ENCODE data around the gene PHLPP1. TPM values are rescaled to one million over a fixed set of nuclear protein-coding genes. Genes with fewer than 3 reads are reported as not detected.

Gene PHLPP1
- total and polyA plus RNA-seq, 2 of the 13 experiments (the other 11 are each of a cell fraction or from before 2014, with no cell fraction given), result 9.8 to 18.5 TPM

DNA sequence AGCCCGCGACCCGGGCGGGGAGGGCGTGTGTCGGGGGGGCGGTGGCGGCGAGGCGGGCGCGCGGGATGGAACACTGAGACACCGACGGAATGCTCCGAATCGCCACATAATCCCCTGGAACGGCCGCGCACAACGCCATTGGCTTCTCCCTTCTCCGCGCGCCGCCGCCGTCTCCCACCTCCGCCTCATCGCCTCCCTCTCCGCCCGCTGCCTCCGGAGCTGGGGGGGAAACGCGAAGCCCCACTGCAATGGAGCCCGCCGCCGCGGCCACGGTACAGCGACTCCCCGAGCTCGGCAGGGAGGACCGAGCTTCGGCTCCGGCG lies at the start of gene PHLPP1 (continued):
- TF ChIP-seq, protein P1, sequence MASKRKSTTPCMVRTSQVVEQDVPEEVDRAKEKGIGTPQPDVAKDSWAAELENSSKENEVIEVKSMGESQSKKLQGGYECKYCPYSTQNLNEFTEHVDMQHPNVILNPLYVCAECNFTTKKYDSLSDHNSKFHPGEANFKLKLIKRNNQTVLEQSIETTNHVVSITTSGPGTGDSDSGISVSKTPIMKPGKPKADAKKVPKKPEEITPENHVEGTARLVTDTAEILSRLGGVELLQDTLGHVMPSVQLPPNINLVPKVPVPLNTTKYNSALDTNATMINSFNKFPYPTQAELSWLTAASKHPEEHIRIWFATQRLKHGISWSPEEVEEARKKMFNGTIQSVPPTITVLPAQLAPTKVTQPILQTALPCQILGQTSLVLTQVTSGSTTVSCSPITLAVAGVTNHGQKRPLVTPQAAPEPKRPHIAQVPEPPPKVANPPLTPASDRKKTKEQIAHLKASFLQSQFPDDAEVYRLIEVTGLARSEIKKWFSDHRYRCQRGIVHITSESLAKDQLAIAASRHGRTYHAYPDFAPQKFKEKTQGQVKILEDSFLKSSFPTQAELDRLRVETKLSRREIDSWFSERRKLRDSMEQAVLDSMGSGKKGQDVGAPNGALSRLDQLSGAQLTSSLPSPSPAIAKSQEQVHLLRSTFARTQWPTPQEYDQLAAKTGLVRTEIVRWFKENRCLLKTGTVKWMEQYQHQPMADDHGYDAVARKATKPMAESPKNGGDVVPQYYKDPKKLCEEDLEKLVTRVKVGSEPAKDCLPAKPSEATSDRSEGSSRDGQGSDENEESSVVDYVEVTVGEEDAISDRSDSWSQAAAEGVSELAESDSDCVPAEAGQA (IDR thresholded peaks at IDR 0.05; ENCODE audit: low read depth), result no peak
- TF ChIP-seq, protein P1 (CRISPR knock-in tag; IDR thresholded peaks at IDR 0.05; ENCODE audit: borderline replicate concordance), result no peak

DNA sequence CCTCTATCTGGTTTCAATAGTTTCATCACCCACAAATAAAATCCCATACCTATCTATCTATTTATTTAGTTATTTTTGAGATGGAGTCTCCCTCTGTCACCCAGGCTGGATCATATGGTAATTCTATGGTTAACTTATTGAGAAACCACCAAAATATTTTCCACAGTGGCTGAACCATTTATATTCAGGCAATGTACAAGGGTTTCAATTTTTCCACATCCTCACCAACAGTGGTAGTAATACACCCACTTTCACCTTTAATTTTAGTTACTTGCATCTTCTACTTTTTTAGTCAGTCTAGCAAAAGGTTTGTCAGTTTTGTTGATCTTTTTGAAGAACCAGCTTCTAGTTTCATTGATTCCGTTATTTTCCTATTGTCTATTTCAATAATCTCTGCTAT lies 46.1 kb upstream of the PHLPP1 start:
- FAIRE-seq, result no peak
- ATAC-seq, result no peak
- no TSS peak for BruUV-seq (replicated peaks)
- in situ Hi-C loops (cut with HindIII; ENCODE audit: extremely low pct_ligation_motif_present, low pct_unique_long_range_greater_than_20kb), result no loop called here
- Histone ChIP-seq H2AFZ (ENCODE audit: low read length) (no peak overlapping the region), H3K79me2 (ENCODE audit: insufficient read depth, low read length) (no peaks in the 10 kb centered on the region), H3K27me3 (ENCODE audit: control insufficient read depth in 1 of 2, insufficient read depth in 2 of 2, low read length in 2 of 2) (no peaks in the 10 kb centered on the region), H3K36me3 (replicated peaks in 1 of 2; ENCODE audit: control insufficient read depth in 1 of 2, insufficient read depth in 2 of 2, low read length in 2 of 2) (no peaks in the 10 kb centered on the region), H3K9ac (ENCODE audit: insufficient read depth, low read depth, low read length) (no peak overlapping the region), H3K4me2 (ENCODE audit: low read depth, low read length) (no peak overlapping the region), H3K4me1 (ENCODE audit: insufficient read depth, low read length) (peaks cover 9% of the 10 kb centered on the region; the same call in 1 of the 2 replicates), H3K27ac (ENCODE audit: extremely low read length, insufficient read depth, low read length) (no peak overlapping the region), H3K9me3 (ENCODE audit: low read length) (no peaks in the 10 kb centered on the region), H4K20me1 (ENCODE audit: insufficient read depth, low read length) (no peaks in the 10 kb centered on the region), H3K4me3 (replicated peaks in 1 of 3; ENCODE audit: insufficient read depth in 1 of 3, low read depth in 2 of 3, low read length in 3 of 3) (no peak overlapping the region)
- intact Hi-C loops (cut with micrococcal nuclease; ENCODE audit: unreplicated experiment), result no loop called here
- DNase-seq (ENCODE audit: low spot score), result no peak
- ChIA-PET CTCF (ENCODE audit: low intra/inter-chr PET ratio, low total read pairs) (no interaction called here), POLR2A (no interaction called here)
- 80% methylated on average over 1 of the region's 1 CpG for WGBS (ENCODE audit: low lambda C conversion rate)
- TF ChIP-seq ZNF296 (CRISPR knock-in tag; conservative IDR thresholded peaks at IDR 0.05) (no peak), ZKSCAN5 (CRISPR knock-in tag; IDR thresholded peaks at IDR 0.05) (no peak), SNAPC2 (CRISPR knock-in tag; IDR thresholded peaks at IDR 0.05) (no peak), ZNF703 (CRISPR knock-in tag; IDR thresholded peaks at IDR 0.05; ENCODE audit: borderline replicate concordance) (no peak), ARNTL (CRISPR knock-in tag; IDR thresholded peaks at IDR 0.05) (no peak)
